ENCODE data around the gene RREB1. TPM values are rescaled to one million over a fixed set of nuclear protein-coding genes. Genes with fewer than 3 reads are reported as not detected.

The RREB1 gene
- total RNA-seq, 1 donor from 2014 or later: 41.8 TPM

DNA sequence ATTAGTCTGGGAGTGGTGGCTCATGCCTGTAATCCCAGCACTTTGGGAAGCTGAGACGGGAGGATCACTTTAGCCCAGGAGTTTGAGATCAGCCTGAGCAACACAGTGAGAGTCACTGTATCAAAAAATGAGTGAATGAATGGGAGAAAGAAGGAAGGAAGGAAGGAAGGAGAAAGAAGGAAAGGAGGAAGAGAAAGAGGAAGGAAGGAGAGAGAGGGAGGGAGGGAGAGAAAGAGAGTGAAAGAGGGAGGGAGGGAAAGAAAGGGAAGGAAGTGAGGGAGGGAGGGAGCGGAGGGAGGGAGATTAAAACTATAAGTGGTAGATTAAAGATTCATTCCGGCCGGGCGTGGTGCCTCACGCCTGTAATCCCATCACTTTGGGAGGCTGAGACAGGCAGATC lies 28.9 kb upstream of the RREB1 start:
- no peaks in the 10 kb centered on the region for H3K4me1 Mint-ChIP-seq (ENCODE audit: low read depth, unreplicated experiment)
- FAIRE-seq: no peak
- H3K9me3 Mint-ChIP-seq (ENCODE audit: unreplicated experiment): no peaks in the 10 kb centered on the region
- Histone ChIP-seq H2AFZ (ENCODE audit: low read depth, low read length) (no peak overlapping the region), H4K20me1 (ENCODE audit: insufficient read depth, low read length) (no peaks in the 10 kb centered on the region), H3K4me1 (ENCODE audit: insufficient read depth, low read length) (no peaks in the 10 kb centered on the region), H3K4me3 (ENCODE audit: insufficient read depth, low read depth, low read length) (no peak overlapping the region), H3K4me2 (ENCODE audit: low read length) (no peak overlapping the region), H3K9me3 (ENCODE audit: insufficient read depth, low read depth, low read length) (no peaks in the 10 kb centered on the region), H3K79me2 (ENCODE audit: insufficient read depth, low read length) (no peaks in the 10 kb centered on the region), H3K36me3 (ENCODE audit: insufficient read depth, low read length) (no peaks in the 10 kb centered on the region), H3K9ac (ENCODE audit: low read length) (no peak overlapping the region), H3K27me3 (ENCODE audit: insufficient read depth, low read length) (no peaks in the 10 kb centered on the region), H3K27ac (ENCODE audit: low read depth, low read length) (no peak overlapping the region)
- no peak overlapping the region for H3K27ac Mint-ChIP-seq (ENCODE audit: unreplicated experiment)
- H3K4me3 Mint-ChIP-seq (ENCODE audit: unreplicated experiment): no peak overlapping the region
- H3K36me3 Mint-ChIP-seq (ENCODE audit: low read depth, unreplicated experiment): no peaks in the 10 kb centered on the region
- TF ChIP-seq, protein P1, sequence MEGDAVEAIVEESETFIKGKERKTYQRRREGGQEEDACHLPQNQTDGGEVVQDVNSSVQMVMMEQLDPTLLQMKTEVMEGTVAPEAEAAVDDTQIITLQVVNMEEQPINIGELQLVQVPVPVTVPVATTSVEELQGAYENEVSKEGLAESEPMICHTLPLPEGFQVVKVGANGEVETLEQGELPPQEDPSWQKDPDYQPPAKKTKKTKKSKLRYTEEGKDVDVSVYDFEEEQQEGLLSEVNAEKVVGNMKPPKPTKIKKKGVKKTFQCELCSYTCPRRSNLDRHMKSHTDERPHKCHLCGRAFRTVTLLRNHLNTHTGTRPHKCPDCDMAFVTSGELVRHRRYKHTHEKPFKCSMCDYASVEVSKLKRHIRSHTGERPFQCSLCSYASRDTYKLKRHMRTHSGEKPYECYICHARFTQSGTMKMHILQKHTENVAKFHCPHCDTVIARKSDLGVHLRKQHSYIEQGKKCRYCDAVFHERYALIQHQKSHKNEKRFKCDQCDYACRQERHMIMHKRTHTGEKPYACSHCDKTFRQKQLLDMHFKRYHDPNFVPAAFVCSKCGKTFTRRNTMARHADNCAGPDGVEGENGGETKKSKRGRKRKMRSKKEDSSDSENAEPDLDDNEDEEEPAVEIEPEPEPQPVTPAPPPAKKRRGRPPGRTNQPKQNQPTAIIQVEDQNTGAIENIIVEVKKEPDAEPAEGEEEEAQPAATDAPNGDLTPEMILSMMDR (IDR thresholded peaks at IDR 0.05; ENCODE audit: insufficient read depth, low read depth, low read length): no peak
- TF ChIP-seq EZH2 (IDR thresholded peaks at IDR 0.05; ENCODE audit: insufficient read depth, low read length): no peak
- DNase-seq (ENCODE audit: low read depth): no peak
- no peaks in the 10 kb centered on the region for H3K27me3 Mint-ChIP-seq (ENCODE audit: low read depth, unreplicated experiment)

DNA sequence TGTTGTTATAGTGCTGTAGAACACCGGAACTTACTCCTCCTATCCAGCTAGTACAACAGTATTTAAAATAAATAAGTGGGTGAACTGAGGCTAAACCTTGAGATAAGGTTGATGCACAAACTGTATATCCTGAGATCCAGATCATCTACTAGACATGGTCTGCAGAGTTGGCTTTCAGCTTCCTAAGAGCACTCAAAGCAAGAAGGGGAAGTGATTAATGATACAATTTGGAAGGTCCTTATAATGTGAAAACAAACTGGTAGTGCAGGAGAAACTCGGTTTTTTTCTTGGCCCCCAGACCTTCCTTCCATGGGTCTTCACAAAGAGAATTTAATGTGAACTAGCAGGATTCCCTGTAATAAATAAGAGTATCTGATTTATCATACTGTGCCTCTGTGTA lies 27.4 kb upstream of the RREB1 start:
- Mint-ChIP-seq H3K27me3 (ENCODE audit: low read depth, unreplicated experiment) (peaks cover 2% of the 10 kb centered on the region), H3K27ac (ENCODE audit: unreplicated experiment) (no peak overlapping the region), H3K9me3 (ENCODE audit: unreplicated experiment) (no peaks in the 10 kb centered on the region), H3K4me1 (ENCODE audit: low read depth, unreplicated experiment) (no peaks in the 10 kb centered on the region), H3K36me3 (ENCODE audit: low read depth, unreplicated experiment) (no peaks in the 10 kb centered on the region), H3K4me3 (ENCODE audit: unreplicated experiment) (no peak overlapping the region)
- Histone ChIP-seq H2AFZ (ENCODE audit: low read depth, low read length) (no peak overlapping the region), H3K27ac (ENCODE audit: low read depth, low read length) (no peak overlapping the region), H3K36me3 (ENCODE audit: insufficient read depth, low read length) (no peaks in the 10 kb centered on the region), H3K9me3 (ENCODE audit: insufficient read depth, low read depth, low read length) (no peaks in the 10 kb centered on the region), H3K4me1 (ENCODE audit: insufficient read depth, low read length) (no peaks in the 10 kb centered on the region), H4K20me1 (ENCODE audit: insufficient read depth, low read length) (no peaks in the 10 kb centered on the region), H3K79me2 (ENCODE audit: insufficient read depth, low read length) (no peaks in the 10 kb centered on the region), H3K4me2 (ENCODE audit: low read length) (no peak overlapping the region), H3K9ac (ENCODE audit: low read length) (no peak overlapping the region), H3K4me3 (ENCODE audit: insufficient read depth, low read depth, low read length) (no peak overlapping the region), H3K27me3 (ENCODE audit: insufficient read depth, low read length) (no peaks in the 10 kb centered on the region)
- DNase-seq (ENCODE audit: low read depth) (no peak), FAIRE-seq (no peak)
- TF ChIP-seq EZH2 (IDR thresholded peaks at IDR 0.05; ENCODE audit: insufficient read depth, low read length): no peak
- TF ChIP-seq, protein P1 (IDR thresholded peaks at IDR 0.05; ENCODE audit: insufficient read depth, low read depth, low read length): no peak

GRCh38 chr6:7085911-7086310 lies 21.9 kb upstream of the RREB1 start:
- DNase-seq (ENCODE audit: low read depth): no peak
- no peaks in the 10 kb centered on the region for H3K9me3 Mint-ChIP-seq (ENCODE audit: unreplicated experiment)

More at GRCh38 chr6:7085911-7086310, 21.9 kb upstream of the RREB1 start:
- Histone ChIP-seq H4K20me1 (ENCODE audit: insufficient read depth, low read length) (no peaks in the 10 kb centered on the region), H3K4me1 (ENCODE audit: insufficient read depth, low read length) (peaks cover 3% of the 10 kb centered on the region), H3K4me3 (ENCODE audit: insufficient read depth, low read depth, low read length) (no peak overlapping the region), H3K9me3 (ENCODE audit: insufficient read depth, low read depth, low read length) (no peaks in the 10 kb centered on the region), H3K36me3 (ENCODE audit: insufficient read depth, low read length) (no peaks in the 10 kb centered on the region), H2AFZ (ENCODE audit: low read depth, low read length) (no peak overlapping the region), H3K9ac (ENCODE audit: low read length) (no peak overlapping the region), H3K4me2 (ENCODE audit: low read length) (no peak overlapping the region), H3K79me2 (ENCODE audit: insufficient read depth, low read length) (no peaks in the 10 kb centered on the region), H3K27ac (ENCODE audit: low read depth, low read length) (no peak overlapping the region), H3K27me3 (ENCODE audit: insufficient read depth, low read length) (no peaks in the 10 kb centered on the region)
- TF ChIP-seq, protein P1 (IDR thresholded peaks at IDR 0.05; ENCODE audit: insufficient read depth, low read depth, low read length): no peak
- TF ChIP-seq EZH2 (IDR thresholded peaks at IDR 0.05; ENCODE audit: insufficient read depth, low read length): no peak
- Mint-ChIP-seq H3K36me3 (ENCODE audit: low read depth, unreplicated experiment) (no peaks in the 10 kb centered on the region), H3K4me1 (ENCODE audit: low read depth, unreplicated experiment) (peaks cover 18% of the 10 kb centered on the region), H3K4me3 (ENCODE audit: unreplicated experiment) (no peak overlapping the region), H3K27ac (ENCODE audit: unreplicated experiment) (no peak overlapping the region), H3K27me3 (ENCODE audit: low read depth, unreplicated experiment) (peaks cover 2% of the 10 kb centered on the region)
- no peak for FAIRE-seq
